ENCODE measurements around the gene OTUD6A.
A peak's percentile ranks its signal among the peaks of the same experiment; 100 is the strongest.

Gene OTUD6A

DNA sequence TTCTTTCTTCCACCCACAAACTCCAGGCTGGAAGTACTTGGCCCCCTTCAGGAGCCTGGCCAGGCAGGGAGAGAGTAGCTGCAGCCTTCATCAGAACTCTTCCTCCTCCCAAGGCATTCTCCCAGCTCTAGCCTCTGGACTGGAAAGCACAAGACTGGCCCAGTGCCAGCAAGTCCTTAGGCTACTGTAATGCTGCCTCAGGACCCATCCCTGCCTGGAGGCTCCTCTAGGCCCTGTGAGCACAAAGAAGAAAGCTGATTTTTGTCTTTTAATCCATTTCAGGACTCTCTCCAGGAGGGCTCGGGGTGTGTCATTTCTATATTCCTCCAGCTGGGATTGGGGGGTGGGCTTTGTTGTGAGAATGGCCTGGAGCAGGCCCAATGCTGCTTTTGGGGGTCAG, 23.3 kb upstream of the OTUD6A start:
- TF ChIP-seq GATA1 (IDR thresholded peaks at IDR 0.05; ENCODE audit: low read depth, low read length) (no peak), POLR2A (IDR thresholded peaks at IDR 0.05; ENCODE audit: low read length) (no peak)
- DNase-seq, result no peak

DNA sequence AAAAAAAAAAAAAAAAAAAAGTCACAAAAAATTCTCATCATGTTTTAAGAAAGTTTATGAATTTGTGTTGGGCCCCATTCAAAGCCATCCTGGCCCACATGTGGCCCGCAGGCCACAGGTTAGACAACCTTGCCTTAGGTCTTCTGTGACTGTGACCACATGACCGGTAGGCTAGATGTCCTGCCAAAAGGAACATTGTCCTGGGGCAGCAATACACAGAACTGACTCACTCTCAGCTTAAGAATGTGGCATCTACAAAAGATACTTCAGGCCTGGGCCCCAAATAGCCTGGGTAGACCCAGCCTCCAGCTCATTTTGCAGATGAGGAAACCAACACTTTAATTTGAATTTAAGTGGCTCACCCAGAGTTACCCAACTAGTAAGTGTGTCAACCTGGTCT, 22.5 kb upstream of the OTUD6A start:
- DNase-seq, result no peak
- TF ChIP-seq POLR2A (IDR thresholded peaks at IDR 0.05; ENCODE audit: low read length), result no peak
- TF ChIP-seq GATA1 (IDR thresholded peaks at IDR 0.05; ENCODE audit: low read depth, low read length), result no peak

DNA sequence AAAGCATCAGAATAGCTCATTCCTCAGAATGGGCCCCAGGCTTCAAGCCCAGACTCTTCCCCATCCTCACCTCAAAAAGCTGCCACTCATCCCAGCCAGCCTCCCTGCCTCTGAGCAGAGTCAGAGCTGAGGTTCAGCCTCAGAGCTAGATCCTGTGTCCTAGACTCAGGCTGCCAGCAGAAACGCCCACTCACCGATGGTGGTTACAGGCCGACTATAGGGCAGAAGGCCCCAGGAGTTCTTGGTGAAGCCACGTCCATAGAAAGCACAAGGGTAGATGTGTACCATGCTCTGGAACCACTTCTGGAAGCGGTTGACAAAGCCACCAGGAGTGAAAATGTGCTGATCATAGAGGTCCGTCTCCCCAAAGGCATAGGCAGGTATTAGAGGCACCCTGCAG, 20.3 kb upstream of the OTUD6A start:
- TF ChIP-seq POLR2A (IDR thresholded peaks at IDR 0.05; ENCODE audit: low read length), result no peak
- TF ChIP-seq GATA1 (IDR thresholded peaks at IDR 0.05; ENCODE audit: low read depth, low read length), result no peak
- DNase-seq, result no peak

DNA sequence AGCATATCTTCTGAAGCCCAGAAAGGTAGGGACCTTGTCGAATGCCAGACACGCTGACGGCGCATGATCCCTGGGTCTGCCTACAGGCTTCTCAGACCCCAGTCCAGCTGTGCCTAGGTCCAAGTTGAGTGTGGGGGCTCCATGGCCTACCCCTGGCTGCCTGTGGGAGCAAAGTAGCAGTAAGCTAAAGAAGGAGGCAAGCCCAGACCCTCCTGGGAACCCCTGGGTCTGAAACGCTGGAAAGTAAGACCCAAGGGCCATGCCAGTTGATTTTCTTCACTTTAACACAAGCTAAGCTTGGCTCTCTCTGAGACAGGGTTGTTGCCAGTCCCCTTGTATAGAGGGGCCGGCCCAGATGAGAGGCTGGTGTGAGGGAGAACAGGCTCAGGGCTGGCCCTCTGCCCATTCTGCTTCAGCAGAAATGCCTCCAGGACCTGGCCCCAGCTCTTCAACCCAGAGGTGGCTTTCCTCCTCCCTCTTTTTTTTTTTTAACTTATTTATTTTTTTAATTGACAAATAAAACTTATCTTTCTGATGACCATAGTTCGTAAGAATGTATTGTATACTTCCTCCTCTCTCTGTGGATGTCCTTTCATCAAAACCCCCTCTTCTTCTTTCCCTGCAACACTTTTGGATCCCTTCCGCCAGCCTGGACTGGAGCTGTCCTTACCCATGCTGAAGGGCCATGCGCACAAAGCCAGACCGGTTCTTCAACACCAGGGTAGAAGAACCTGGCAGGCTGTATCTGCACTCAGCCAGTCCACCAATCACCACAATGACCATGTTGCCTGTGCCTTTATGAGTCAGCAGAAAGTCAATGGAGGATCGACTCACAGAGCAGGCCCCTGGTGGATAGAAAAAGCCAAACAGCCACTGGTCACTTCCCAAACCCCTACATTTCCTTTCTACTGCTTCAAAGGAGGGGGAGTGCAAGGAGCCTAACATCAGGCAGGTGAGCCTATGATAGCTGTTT, 19.6 kb upstream of the OTUD6A start:
- DNase-seq, result peak; percentile 1 to 5
- no peak for TF ChIP-seq POLR2A (IDR thresholded peaks at IDR 0.05; ENCODE audit: low read length)
- no peak for TF ChIP-seq GATA1 (IDR thresholded peaks at IDR 0.05; ENCODE audit: low read depth, low read length)

DNA sequence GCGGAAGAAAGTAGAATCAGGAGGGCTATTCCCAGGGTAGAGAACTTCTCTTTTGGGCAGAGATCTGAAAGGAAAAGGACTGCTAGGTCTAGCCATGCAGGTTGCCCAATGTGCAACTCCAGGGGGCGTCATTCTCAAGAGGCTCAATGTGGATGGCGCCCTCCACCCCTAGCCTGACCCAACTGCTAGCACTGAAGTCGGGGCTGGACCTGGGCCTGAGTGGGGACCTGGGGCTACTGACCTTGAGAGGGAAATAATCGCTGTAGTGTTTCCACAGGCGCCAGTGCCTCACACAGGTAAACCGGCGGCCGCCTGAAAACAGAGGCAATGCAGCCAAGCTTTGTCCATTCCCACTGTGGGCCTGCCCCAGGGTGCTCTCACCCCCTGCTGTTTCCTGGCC, 18.6 kb upstream of the OTUD6A start:
- no peak for TF ChIP-seq POLR2A (IDR thresholded peaks at IDR 0.05; ENCODE audit: low read length)
- no peak for TF ChIP-seq GATA1 (IDR thresholded peaks at IDR 0.05; ENCODE audit: low read depth, low read length)
- no peak for DNase-seq

DNA sequence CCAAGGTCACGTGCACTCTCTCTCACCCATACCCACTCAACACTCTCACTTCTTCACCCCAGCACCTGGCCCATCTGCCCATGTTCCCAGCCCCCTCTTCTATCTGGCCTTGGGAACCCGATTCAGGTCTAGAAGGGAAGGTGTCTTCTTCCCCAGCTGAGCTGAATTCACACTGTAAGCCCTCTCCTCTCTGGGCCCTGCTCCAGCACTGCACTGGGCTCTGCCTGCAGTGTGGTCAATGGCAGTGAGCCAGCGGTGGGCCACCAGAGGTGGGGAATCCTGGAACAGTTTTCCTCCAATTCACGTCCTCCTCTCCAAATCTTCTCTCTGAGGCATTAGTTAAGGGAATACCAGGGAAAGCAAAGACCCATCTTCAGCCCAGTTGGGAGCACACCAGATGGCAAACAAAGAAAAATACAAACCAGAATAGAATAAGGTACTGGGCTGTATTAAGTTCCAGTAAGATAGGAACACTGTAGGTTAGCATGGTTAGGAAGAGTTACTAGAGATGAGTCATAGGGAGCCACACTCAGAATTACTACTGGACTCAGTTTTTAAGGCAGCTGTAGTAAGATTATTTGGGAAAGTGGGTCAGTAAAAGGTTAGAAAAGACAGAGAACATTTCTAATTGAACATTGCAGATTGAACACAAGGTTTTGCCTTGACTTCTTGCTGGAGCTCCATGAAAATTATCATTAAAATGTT, 17.6 kb upstream of the OTUD6A start:
- no peak for DNase-seq

DNA sequence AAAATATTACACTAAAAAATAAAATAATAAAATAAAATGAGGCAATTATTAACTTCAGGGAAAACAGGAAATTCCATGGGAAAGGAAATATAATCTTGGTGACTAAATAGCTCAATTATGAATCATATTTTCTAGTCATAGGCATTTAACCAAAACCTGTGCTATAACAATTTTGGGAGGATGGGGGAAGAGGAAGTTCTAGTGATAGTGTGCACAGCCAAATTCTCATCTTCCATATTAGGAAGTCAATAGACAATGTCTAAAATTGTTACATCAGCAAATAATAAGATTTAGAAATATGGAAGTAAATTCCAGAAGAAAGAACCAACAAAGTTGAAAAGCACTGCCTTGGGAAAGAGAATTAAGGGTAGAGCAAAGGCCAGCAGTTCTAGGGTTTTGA, 15.3 kb upstream of the OTUD6A start:
- TF ChIP-seq GATA1 (IDR thresholded peaks at IDR 0.05; ENCODE audit: low read depth, low read length) (no peak), POLR2A (IDR thresholded peaks at IDR 0.05; ENCODE audit: low read length) (no peak)

More for the DNA sequence above, 17.6 kb upstream of the OTUD6A start:
- TF ChIP-seq POLR2A (IDR thresholded peaks at IDR 0.05; ENCODE audit: low read length), result no peak
- no peak for TF ChIP-seq GATA1 (IDR thresholded peaks at IDR 0.05; ENCODE audit: low read depth, low read length)

DNA sequence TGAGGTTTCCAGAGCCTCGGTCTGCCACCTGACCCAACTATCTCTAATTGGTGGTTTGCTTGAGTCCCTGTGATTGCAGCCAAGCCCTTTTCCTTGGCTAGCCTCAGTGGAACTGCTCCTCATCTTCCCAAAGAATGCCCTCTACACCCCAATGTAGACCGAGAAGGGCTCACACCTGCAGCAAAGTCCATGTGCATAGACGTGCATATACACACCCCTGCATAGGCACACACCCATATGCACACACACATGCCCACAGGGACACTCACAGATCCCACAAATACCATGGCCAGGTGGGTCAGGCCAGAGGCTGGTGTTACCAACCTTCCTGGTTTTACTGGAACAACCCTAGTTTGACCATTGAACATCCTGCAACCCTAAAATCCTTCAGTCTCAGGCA, 12.9 kb upstream of the OTUD6A start:
- DNase-seq, result no peak
- TF ChIP-seq POLR2A (IDR thresholded peaks at IDR 0.05; ENCODE audit: low read length) (no peak), GATA1 (IDR thresholded peaks at IDR 0.05; ENCODE audit: low read depth, low read length) (no peak)

More for the DNA sequence above, 15.3 kb upstream of the OTUD6A start:
- DNase-seq, result no peak

DNA sequence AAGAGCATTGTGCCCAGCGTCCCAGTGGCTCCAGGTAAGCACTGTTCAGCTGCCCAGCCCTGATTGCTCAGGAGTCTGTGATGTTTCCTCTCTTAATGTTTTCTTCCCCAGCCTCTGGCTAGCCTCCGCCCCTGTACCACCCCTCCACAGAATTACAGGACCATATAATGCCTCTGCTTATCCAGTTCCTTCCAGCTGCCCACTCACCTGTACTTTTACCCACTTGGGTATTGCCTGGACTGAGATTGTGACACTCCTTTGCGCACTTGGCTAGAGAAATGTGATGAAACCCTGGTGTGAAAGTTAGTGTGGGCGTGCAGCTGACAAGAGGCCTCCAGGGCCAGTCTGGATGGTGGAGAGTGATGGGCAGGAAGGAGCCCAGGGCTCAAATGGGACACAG, 12.3 kb upstream of the OTUD6A start, which contains the start of gene AWAT2:
Gene AWAT2, minus strand, starts transcription at position 14 of the 400 bp plus-strand sequence. Its CDS starts 6 bp downstream, at position 8.
- no peak for TF ChIP-seq GATA1 (IDR thresholded peaks at IDR 0.05; ENCODE audit: low read depth, low read length)
- TF ChIP-seq POLR2A (IDR thresholded peaks at IDR 0.05; ENCODE audit: low read length), result no peak
- no peak for DNase-seq

DNA sequence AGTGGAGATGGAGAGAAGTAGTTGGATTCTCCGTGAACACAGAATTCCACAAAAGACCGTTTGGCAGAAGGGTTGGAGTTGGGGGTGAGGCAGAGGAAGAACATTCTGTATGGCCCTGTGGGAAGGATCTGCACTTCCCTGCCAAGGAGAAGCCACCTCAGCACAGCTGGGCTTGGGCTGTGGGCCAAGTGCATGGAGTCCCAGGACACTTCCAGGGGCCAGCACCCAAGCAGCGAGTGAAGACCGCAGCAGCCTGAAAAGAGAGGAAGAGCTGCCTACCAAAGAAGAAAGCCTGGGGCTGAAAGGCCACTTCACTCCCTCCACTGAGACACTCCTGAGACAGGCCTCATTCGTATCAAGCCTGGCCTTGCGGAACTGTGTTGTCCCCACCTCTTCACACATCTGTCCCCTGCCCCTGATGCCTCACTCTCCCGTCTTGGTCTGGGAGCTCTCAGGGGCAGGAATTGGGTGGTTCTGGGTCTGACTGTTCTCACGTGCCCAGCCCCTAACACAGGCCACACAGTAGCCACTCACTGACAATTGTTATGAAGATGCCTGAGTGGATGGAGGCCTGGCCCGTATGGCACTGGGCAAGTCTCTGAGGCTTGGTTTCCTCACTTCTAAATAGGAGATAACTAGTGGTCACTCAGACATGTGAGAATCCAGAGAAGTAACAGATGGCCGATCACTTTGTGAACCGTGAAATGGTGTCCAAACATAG, 9.2 kb upstream of the OTUD6A start:
- no peak for DNase-seq
- TF ChIP-seq GATA1 (IDR thresholded peaks at IDR 0.05; ENCODE audit: low read depth, low read length) (no peak), POLR2A (IDR thresholded peaks at IDR 0.05; ENCODE audit: low read length) (no peak)

DNA sequence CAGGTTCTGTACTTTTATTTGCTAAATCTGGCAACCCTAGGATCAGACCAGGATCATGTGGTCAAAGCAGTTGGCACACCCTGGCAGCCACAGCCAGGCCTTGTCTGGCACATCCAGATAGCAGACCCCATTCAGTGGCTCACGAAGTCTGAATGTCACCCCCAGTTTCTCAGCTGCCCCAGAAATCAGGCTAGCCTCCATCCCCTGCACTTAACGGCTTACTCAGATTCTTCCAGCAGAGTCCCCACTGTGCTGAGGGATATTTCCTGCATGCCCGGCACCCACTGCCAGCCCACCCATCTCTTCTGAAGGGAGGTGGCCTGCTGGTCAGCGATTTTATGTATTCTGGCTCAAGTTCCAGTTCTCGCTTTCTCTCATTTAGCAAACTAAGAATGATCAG, 7.9 kb upstream of the OTUD6A start:
- DNase-seq, result no peak
- no peak for TF ChIP-seq GATA1 (IDR thresholded peaks at IDR 0.05; ENCODE audit: low read depth, low read length)
- TF ChIP-seq POLR2A (IDR thresholded peaks at IDR 0.05; ENCODE audit: low read length), result no peak

DNA sequence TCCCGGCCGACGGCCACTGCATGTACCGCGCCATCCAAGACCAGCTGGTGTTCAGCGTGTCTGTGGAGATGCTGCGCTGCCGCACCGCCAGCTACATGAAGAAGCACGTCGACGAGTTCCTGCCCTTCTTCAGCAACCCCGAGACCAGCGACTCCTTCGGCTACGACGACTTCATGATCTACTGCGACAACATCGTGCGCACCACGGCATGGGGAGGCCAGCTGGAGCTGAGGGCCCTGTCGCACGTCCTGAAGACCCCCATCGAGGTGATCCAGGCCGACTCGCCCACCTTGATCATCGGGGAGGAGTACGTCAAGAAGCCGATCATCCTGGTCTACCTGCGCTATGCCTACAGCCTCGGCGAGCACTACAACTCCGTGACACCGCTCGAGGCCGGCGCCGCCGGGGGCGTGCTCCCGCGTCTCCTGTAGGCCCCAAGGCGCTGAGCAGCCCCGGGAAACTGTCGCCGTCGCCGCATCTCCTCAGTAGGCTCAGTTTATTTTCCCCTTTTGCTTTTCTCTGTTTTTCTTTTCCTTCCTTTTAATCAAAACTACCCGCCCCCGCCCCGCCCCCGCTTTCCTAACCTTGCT, 799 bp downstream of the OTUD6A start:
- TF ChIP-seq POLR2A (IDR thresholded peaks at IDR 0.05; ENCODE audit: low read length), result no peak
- no peak for TF ChIP-seq GATA1 (IDR thresholded peaks at IDR 0.05; ENCODE audit: low read depth, low read length)
- DNase-seq, result no peak

DNA sequence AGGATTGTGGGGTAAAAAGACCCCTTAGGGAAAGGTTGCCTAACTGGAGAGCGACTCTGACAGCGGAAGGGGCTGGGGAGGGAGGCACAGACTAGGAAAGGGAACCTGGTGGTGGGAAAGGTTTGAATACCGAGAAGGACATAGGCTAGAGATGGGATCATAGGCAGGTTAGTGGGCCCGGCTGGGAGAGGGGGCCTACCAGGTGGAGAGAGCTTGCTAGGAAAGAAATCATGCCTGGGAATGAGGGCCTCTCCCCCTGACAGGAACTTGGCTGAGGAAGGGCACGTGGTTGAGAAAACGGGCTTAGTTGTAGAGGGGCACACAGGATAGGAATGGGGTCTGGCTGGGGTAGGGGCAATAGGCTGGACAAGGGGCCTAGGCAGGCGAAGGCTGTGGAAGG, 4.4 kb downstream of the OTUD6A start:
- DNase-seq, result no peak
- TF ChIP-seq POLR2A (IDR thresholded peaks at IDR 0.05; ENCODE audit: low read length), result no peak
- TF ChIP-seq GATA1 (IDR thresholded peaks at IDR 0.05; ENCODE audit: low read depth, low read length), result no peak

Data from erythroblast (primary cell).